Measurements from ENCODE around the gene CR1L.

DNA sequence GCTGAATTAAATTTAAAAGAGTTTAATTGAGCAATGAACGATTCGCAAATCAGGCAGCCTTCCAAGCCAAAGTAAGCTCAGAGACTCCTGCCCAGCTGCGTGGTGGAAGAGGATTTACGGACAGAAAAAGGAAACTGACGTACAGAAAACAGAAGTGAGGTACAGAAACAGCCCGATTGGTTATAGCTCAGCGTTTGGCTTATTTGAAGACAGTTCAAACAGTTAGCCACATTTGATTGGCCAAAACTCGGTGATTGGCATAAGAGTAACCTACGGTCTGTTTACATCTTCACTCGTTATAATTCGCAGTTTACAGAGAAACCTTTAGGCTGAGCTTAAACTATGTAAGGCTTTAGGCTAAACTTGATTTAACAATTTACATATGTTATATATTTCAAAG is 46.9 kb downstream of the CR1L start:
- no peak for TF ChIP-seq EZH2 (IDR thresholded peaks at IDR 0.05; ENCODE audit: low read depth)
- TF ChIP-seq, protein P1, sequence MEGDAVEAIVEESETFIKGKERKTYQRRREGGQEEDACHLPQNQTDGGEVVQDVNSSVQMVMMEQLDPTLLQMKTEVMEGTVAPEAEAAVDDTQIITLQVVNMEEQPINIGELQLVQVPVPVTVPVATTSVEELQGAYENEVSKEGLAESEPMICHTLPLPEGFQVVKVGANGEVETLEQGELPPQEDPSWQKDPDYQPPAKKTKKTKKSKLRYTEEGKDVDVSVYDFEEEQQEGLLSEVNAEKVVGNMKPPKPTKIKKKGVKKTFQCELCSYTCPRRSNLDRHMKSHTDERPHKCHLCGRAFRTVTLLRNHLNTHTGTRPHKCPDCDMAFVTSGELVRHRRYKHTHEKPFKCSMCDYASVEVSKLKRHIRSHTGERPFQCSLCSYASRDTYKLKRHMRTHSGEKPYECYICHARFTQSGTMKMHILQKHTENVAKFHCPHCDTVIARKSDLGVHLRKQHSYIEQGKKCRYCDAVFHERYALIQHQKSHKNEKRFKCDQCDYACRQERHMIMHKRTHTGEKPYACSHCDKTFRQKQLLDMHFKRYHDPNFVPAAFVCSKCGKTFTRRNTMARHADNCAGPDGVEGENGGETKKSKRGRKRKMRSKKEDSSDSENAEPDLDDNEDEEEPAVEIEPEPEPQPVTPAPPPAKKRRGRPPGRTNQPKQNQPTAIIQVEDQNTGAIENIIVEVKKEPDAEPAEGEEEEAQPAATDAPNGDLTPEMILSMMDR (conservative IDR thresholded peaks at IDR 0.05) = no peak

Measured in PC-9 (cell line).